Measurements from ENCODE around the gene MVB12B.

DNA sequence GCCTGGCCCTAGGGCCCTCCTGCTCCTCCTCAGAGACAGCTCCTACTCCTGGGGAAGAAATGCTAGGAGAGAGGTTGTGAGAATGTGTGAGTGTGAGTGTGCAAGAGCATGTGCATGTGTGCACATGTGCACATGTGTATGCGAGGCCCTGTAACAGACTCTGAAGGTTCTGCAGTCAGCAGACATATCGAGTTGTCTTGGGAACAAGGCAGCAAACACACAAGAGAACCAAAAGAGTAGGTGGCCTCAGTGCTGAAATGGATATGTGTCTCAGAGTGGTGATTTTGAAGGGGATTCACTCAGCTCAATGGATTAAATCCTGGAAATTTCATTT lies 50.5 kb downstream of the MVB12B start:
- TF ChIP-seq, protein P1, sequence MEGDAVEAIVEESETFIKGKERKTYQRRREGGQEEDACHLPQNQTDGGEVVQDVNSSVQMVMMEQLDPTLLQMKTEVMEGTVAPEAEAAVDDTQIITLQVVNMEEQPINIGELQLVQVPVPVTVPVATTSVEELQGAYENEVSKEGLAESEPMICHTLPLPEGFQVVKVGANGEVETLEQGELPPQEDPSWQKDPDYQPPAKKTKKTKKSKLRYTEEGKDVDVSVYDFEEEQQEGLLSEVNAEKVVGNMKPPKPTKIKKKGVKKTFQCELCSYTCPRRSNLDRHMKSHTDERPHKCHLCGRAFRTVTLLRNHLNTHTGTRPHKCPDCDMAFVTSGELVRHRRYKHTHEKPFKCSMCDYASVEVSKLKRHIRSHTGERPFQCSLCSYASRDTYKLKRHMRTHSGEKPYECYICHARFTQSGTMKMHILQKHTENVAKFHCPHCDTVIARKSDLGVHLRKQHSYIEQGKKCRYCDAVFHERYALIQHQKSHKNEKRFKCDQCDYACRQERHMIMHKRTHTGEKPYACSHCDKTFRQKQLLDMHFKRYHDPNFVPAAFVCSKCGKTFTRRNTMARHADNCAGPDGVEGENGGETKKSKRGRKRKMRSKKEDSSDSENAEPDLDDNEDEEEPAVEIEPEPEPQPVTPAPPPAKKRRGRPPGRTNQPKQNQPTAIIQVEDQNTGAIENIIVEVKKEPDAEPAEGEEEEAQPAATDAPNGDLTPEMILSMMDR (IDR thresholded peaks at IDR 0.05) = no peak
- no peak for TF ChIP-seq POLR2A (IDR thresholded peaks at IDR 0.05)

All from testis (tissue), 2 donors.